Epithelial cell of esophagus (primary cell): ENCODE results near the gene SOX14.

Source experiments
- DNase-seq: peaks from one replicate; pipeline ENCODE4 v3.0.0; 2010; ENCODE audit warnings: low read depth
- H3K4me3 ChIP-seq: 2 replicates; pipeline ENCODE4 v1.5.1; 2011; ENCODE audit warnings: mild to moderate bottlenecking, low read length, control low read depth
- TF ChIP-seq, protein P1 (sequence below): IDR thresholded peaks from 2 replicates; pipeline ENCODE4 v1.5.1; 2011; ENCODE audit warnings: low read depth, mild to moderate bottlenecking, low read length, control low read depth, inconsistent platforms; ENCODE audit not compliant: insufficient read depth; ENCODE audit errors: missing control alignments

SOX14 gene

DNA sequence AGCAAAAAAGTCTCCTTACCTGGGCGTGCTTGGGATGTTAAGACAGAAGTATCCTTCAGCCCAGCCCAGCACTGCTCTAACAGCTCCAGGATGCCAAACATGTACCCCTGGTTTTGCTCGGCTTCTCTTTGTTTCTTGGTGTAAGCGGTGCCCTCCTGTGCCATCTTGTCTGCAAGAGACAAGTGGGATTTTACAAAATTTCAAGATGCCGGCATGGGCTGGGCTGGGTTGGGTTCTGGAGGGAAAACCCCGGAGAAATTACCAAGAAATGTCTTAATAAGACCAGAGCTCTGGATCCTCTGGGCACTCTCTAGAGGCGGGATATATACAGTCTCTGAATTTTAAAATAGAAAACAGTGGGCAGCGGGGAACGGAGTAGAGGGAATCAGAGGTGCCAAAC is 4.6 kb upstream of the SOX14 start:
- H3K4me3 ChIP-seq, result no peak overlapping the region
- TF ChIP-seq, protein P1, sequence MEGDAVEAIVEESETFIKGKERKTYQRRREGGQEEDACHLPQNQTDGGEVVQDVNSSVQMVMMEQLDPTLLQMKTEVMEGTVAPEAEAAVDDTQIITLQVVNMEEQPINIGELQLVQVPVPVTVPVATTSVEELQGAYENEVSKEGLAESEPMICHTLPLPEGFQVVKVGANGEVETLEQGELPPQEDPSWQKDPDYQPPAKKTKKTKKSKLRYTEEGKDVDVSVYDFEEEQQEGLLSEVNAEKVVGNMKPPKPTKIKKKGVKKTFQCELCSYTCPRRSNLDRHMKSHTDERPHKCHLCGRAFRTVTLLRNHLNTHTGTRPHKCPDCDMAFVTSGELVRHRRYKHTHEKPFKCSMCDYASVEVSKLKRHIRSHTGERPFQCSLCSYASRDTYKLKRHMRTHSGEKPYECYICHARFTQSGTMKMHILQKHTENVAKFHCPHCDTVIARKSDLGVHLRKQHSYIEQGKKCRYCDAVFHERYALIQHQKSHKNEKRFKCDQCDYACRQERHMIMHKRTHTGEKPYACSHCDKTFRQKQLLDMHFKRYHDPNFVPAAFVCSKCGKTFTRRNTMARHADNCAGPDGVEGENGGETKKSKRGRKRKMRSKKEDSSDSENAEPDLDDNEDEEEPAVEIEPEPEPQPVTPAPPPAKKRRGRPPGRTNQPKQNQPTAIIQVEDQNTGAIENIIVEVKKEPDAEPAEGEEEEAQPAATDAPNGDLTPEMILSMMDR, result no peak

DNA sequence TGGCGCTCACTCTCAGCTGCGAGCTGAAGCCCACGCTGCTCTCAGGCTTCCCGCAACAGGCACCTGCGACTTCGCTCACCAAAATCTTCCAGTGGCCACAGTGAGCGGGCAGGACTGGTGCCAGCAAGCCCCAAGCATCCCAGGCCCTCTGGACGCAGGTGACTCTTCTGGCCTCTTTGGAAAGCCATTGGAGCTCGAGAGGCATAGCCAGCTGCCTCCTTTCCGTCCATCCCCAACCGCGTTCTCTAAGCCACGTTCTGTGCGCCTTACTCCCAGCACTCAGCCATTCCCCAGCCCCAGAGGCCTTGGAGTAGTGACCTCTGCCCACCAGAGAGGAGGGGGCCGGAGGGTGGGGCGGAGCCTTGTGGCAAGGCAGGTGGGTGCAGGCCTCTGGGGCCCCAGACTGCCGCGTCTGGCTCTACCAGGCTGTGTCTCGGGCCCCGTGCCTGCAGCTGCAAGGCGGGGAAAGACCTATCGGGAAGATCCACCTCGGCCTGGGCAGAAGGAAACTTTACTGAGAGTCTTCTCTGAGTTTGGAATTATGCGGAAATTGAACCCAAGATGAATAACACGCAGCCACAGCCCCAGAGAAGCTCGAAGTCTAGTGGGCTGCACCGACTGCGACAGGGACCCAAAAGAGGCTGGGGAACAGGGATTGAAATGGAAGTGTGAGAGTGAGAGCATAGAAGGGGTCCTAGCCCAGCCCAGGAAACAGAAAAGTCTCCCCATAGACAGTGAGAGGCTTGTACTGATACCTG is 3.6 kb upstream of the SOX14 start:
- DNase-seq, result no peak
- TF ChIP-seq, protein P1, result no peak
- no peak overlapping the region for H3K4me3 ChIP-seq

More for the DNA sequence above, 4.6 kb upstream of the SOX14 start:
- no peak for DNase-seq

DNA sequence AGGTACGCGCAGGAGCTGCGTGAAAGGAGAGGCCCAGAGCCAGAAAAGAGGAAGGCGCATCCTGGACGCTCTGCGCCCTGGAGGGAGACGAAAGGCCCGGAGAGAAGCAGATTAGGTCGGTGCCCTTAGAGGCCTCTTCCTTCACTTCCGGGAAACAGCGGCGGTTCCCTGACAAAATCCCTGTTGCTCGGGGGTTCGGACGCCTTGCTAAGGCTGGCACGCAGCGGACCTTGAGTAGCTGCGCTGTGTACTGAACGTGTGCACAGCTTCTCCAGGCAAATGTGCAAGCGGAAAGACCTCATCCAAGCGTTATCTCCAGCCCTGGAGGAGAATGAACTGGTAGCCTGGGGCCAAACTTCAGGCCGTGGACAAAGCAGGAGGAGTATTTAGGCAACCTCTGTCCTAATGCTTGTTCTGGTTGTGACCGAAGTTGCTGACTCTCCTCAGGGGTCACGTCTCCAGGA is 3.0 kb upstream of the SOX14 start:
- TF ChIP-seq, protein P1, result no peak
- no peak overlapping the region for H3K4me3 ChIP-seq
- DNase-seq, result no peak

DNA sequence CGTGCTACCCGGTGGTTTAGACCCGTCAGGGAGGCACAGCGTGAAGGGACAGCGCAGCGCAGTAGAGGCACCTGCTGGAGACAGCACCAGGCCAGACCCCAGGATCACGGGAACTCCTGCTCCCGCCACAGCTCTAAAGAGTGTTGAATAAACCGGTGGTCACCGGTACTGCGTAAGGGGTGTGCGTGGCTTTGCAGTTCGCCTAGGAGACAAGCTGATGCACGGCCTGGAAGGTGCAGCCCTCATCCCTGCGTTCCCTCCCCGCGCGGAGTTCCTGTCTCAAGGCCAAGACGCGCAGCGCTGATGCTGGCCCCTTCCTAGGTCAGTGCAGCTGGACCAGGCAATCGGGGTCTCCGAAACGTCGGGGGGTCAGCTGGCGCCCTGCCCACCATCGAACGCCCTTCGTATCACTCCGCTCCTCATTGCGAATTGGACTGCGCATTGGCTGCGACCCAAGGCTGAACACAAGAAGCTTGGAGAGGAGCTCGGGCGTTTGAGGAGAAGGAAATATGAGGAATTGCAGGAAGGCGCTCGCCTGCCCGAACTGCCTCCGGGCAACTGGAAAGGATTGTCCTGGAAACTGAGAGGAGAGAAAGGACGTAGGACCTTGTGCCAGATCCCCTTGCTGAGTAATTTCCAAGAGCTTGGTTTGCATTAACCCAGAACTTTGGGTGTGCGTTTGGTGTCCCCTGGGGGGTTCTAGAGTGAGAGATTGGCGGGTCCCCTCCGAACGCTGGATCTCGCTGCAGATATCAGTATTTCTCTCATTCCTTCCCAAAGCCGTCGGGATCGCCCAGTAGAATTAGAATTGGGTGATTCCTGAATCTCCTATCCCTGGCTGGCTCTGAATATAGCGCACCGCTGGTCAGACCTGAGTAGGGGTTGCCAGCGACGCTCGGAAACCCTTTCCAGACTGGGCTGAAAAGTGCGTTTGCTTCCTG is 2.3 kb upstream of the SOX14 start:
- no peak overlapping the region for H3K4me3 ChIP-seq
- TF ChIP-seq, protein P1, result no peak
- no peak for DNase-seq

DNA sequence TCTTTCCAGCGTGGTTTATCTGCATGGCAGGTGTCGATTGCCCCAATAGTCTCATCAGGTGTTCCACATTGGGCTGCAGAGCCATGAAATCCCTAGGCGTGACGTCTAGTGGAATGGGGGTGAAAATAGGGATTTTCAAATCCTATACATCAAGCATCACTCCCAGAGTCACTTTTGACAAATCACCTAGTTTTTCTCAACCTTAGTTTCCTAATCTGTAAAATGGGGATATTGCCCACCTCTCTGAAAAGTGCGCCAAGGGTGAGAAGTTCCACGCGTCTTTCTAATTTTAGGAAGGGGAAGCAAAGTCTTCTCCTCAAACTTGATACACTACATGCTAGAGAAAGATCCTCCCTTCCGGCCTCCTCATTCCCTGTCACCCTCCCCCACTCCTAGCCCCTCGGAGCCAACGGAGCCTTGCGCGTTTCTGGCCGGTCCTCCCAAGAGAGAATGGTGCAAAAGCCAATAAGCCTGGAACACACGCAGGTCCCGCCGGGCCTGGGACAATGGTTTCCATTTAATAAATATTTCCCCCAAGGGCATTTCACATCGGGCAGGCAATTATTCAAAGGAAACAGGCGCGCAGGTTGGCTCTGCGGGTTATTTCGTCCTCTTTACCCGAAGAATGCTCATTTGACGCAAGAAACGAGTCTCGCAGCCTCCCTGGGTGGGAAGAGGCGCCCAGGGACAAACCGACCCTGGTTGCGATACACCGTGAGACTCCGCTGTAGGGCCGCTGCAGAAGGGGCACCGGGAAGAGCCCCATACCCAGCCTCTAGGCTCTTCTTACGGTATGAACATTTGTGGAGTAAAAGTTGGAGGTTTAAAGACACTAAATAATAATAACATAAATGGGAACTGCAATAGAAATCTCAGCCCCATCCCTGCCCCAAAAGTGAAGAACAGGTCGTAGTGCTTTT is 1.2 kb upstream of the SOX14 start:
- no peak overlapping the region for H3K4me3 ChIP-seq
- DNase-seq, result no peak
- TF ChIP-seq, protein P1, result no peak

DNA sequence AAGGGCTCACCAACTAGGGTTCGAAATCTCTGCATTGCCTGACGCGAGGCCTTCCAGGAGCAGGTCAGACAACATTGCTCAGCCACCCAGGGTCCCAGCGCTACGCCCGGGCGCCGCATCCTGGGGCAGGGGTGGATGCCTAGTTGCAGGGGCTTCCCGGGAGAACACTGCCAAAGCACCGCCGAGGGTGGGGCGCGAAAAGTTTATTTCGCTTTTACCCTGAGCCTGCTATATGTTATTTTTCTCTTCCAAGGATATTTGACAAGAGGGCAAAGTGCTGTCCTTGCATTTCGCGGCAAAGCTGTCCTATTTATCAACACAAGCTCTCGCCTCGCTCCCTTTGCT is 549 bp upstream of the SOX14 start:
- no peak for DNase-seq
- TF ChIP-seq, protein P1, result no peak
- no peak overlapping the region for H3K4me3 ChIP-seq
